ENCODE data around the gene PROM2. TPM values are rescaled to one million over a fixed set of nuclear protein-coding genes. Genes with fewer than 3 reads are reported as not detected.

PROM2 gene
- total and polyA plus RNA-seq, 10 of the 15 experiments (the other 5 are each of a cell fraction or from before 2014, with no cell fraction given) = 0.01 to 0.04 TPM; not detected in 8

GRCh38 chr2:95310216-95310615 lies 36.0 kb downstream of the PROM2 start:
- DNase-seq (ENCODE audit: low read depth, low spot score) (no peak), ATAC-seq (no peak), FAIRE-seq (no peak)
- no peak for TF ChIP-seq SKIL (IDR thresholded peaks at IDR 0.05; ENCODE audit: low read depth, poor library complexity, severe bottlenecking)
- no peak for TF ChIP-seq SUPT20H (IDR thresholded peaks at IDR 0.05; ENCODE audit: borderline replicate concordance, control insufficient read depth, low read depth, low read length)
- no peak for TF ChIP-seq BHLHE40 (IDR thresholded peaks at IDR 0.05; ENCODE audit: borderline replicate concordance in 1 of 2, low read depth in 2 of 2, low read length in 1 of 2)
- TF ChIP-seq NR2C1 (IDR thresholded peaks at IDR 0.05) = no peak
- TF ChIP-seq TBL1XR1 (IDR thresholded peaks at IDR 0.05; ENCODE audit: low read depth, low read length) = no peak
- no peak for TF ChIP-seq GABPA (IDR thresholded peaks at IDR 0.05; ENCODE audit: low read depth)
- no peak for TF ChIP-seq FOS (IDR thresholded peaks at IDR 0.05; ENCODE audit: borderline replicate concordance, extremely low read depth, insufficient read length)
- CTCF ChIA-PET = no interaction called here
- POLR2A ChIA-PET = no interaction called here
- in situ Hi-C loops (cut with MboI) (no loop called here), intact Hi-C loops (cut with micrococcal nuclease; ENCODE audit: unreplicated experiment) (no loop called here)
- Histone ChIP-seq H4K20me1 (ENCODE audit: control insufficient read depth, insufficient read depth) (no peaks in the 10 kb centered on the region), H3K9me3 (replicated peaks; ENCODE audit: control insufficient read depth, insufficient read depth, low read length) (no peaks in the 10 kb centered on the region), H3K4me3 (no peak overlapping the region), H3K4me1 (ENCODE audit: control insufficient read depth, insufficient read depth, low read length) (no peaks in the 10 kb centered on the region), H2AFZ (ENCODE audit: control insufficient read depth, low read depth, low read length) (no peak overlapping the region), H3K27me3 (replicated peaks in 1 of 2; ENCODE audit: control insufficient read depth in 2 of 2, insufficient read depth in 2 of 2, low read length in 1 of 2) (no peaks in the 10 kb centered on the region), H3K36me3 (ENCODE audit: control insufficient read depth in 2 of 2, insufficient read depth in 2 of 2, low read length in 1 of 2) (no peaks in the 10 kb centered on the region), H3K4me2 (ENCODE audit: control insufficient read depth, insufficient read depth) (no peak overlapping the region), H3K79me2 (ENCODE audit: control insufficient read depth, insufficient read depth, low read length) (no peaks in the 10 kb centered on the region), H3K27ac (ENCODE audit: control insufficient read depth, insufficient read depth) (no peak overlapping the region), H3K9ac (ENCODE audit: control insufficient read depth, insufficient read depth, low read length) (no peak overlapping the region)
- RAD21 ChIA-PET (ENCODE audit: unreplicated experiment) = no interaction called here
- no TSS peak for BruUV-seq (replicated peaks)
- SMC1A ChIA-PET (ENCODE audit: uncharacterized antibody, unreplicated experiment) = no interaction called here
- 5% methylated on average over 8 of the region's 8 CpGs for WGBS (ENCODE audit: insufficient coverage, insufficient replicate concordance, low lambda C conversion rate, missing lambda C conversion rate)
